PC-3 (cell line): ENCODE results near the gene RANGAP1. TPM values are rescaled to one million over a fixed set of nuclear protein-coding genes. Genes with fewer than 3 reads are reported as not detected.

Experiments used
- ATAC-seq: fragments of 200-7000 bp; cut with Tn5 transposase; 2 replicates; pipeline ENCODE4 v1.9.1; 2020; ENCODE audit warnings: mild to moderate bottlenecking, moderate library complexity
- BruUV-seq: library from RNA; stranded (reverse); fragments of 400-500 nt; replicated peaks from 2 replicates; lab custom pipeline; 2021; lab: Mats Ljungman, UMichigan
- CTCF ChIA-PET: fragments of 300-600 bp; sonication (Branson Sonifier 250); formaldehyde crosslinking; loops from one replicate; lab custom pipeline; 2022; ENCODE audit warnings: antibody characterized with exemption; lab: Charles Lee
- POLR2A ChIA-PET: fragments of 300-600 bp; sonication (Branson Sonifier 250); formaldehyde crosslinking; loops from one replicate; lab custom pipeline; 2022; ENCODE audit warnings: antibody characterized with exemption; ENCODE audit not compliant: unreplicated experiment; lab: Charles Lee
- DNase-seq: peaks from one replicate; pipeline ENCODE4 v3.0.0-alpha.2; 2015
- H2AFZ ChIP-seq: fragments of 300-600 bp; sonication (generic); 2 replicates; pipeline ENCODE4 v1.6.0; 2016; ENCODE audit warnings: antibody characterized with exemption, low read length
- H3F3A ChIP-seq: fragments of 300-600 bp; sonication (generic); one replicate; pipeline ENCODE4 v1.6.0; 2017; ENCODE audit warnings: antibody characterized with exemption, low read length, control low read depth, mild to moderate bottlenecking; ENCODE audit not compliant: unreplicated experiment
- H3K27ac ChIP-seq: fragments of 300-600 bp; sonication (generic); 2 replicates; pipeline ENCODE4 v1.5.1; 2016; ENCODE audit warnings: mild to moderate bottlenecking, low read length
- H3K27me3 ChIP-seq: fragments of 300-600 bp; sonication (generic); 2 replicates; pipeline ENCODE4 v1.6.1; 2016; ENCODE audit warnings: low read length, mixed read lengths
- H3K36me3 ChIP-seq: fragments of 300-600 bp; sonication (generic); 2 replicates; pipeline ENCODE4 v1.6.1; 2016; ENCODE audit warnings: low read depth, mixed run types, low read length, mixed read lengths
- H3K4me1 ChIP-seq: fragments of 300-600 bp; sonication (generic); 2 replicates; pipeline ENCODE4 v1.5.1; 2016; ENCODE audit warnings: low read length; ENCODE audit not compliant: insufficient read depth
- H3K4me2 ChIP-seq: fragments of 300-600 bp; sonication (generic); 2 replicates; pipeline ENCODE4 v1.6.0; 2016; ENCODE audit warnings: low read length
- H3K4me3 ChIP-seq: fragments of 300-600 bp; sonication (generic); 2 replicates; pipeline ENCODE4 v1.5.1; 2016; ENCODE audit warnings: mild to moderate bottlenecking, low read length, mixed read lengths
- H3K79me2 ChIP-seq: fragments of 300-600 bp; sonication (generic); 2 replicates; pipeline ENCODE4 v1.6.1; 2017; ENCODE audit warnings: low read length, mixed read lengths
- H3K9ac ChIP-seq: fragments of 300-600 bp; sonication (generic); 2 replicates; pipeline ENCODE4 v1.6.0; 2016; ENCODE audit warnings: mild to moderate bottlenecking, low read length
- H3K9me2 ChIP-seq: fragments of 300-600 bp; sonication (generic); replicated peaks from 2 replicates; pipeline ENCODE4 v1.6.1; 2016; ENCODE audit warnings: mixed run types, low read length, mixed read lengths
- H3K9me3 ChIP-seq: fragments of 300-600 bp; sonication (generic); 2 replicates; pipeline ENCODE4 v1.6.1; 2016; ENCODE audit warnings: low read length, mixed read lengths
- H4K20me1 ChIP-seq: fragments of 300-600 bp; sonication (generic); 2 replicates; pipeline ENCODE4 v1.6.1; 2016; ENCODE audit warnings: low read length, mixed read lengths
- CTCF ChIP-seq: fragments of 300-600 bp; sonication (generic); conservative IDR thresholded peaks from 2 replicates; pipeline ENCODE4 v1.5.1; 2017; ENCODE audit warnings: antibody characterized with exemption, low read depth, mild to moderate bottlenecking, low read length
- EZH2 ChIP-seq: fragments of 300-600 bp; sonication (generic); IDR thresholded peaks from one replicate; pipeline ENCODE4 v1.6.1; 2017; ENCODE audit warnings: antibody characterized with exemption, mild to moderate bottlenecking, low read length; ENCODE audit not compliant: unreplicated experiment
- EZH2phosphoT487 ChIP-seq: fragments of 300-600 bp; sonication (generic); IDR thresholded peaks from 2 replicates; pipeline ENCODE4 v1.6.1; 2018; ENCODE audit warnings: mild to moderate bottlenecking, antibody characterized with exemption, low read length, borderline replicate concordance
- intact Hi-C: fragments of 100-400 bp; cut with micrococcal nuclease; formaldehyde crosslinking; loops from 2 replicates; pipeline ENCODE4 v1.9.0; 2023
- total RNA-seq: library from RNA; depleted of rRNA; stranded (reverse); fragments of >200 nt; gene quantifications from 2 replicates; pipeline ENCODE4 v1.2.3, GENCODE V29; 2014

RANGAP1 gene
- total RNA-seq, 1 experiment from 2014 or later: 99.0 TPM

- H3K9ac ChIP-seq: no peak overlapping the region
- no peaks in the 10 kb centered on the region for H3K79me2 ChIP-seq
- no peak overlapping the region for H3K4me3 ChIP-seq
- BruUV-seq: no TSS peak
- DNase-seq (no peak), ATAC-seq (no peak)
- CTCF ChIA-PET: no interaction called here
- no peak overlapping the region for H2AFZ ChIP-seq
- intact Hi-C loops: no loop called here
- H3K27me3 ChIP-seq: no peaks in the 10 kb centered on the region
- no peaks in the 10 kb centered on the region for H3K9me3 ChIP-seq
- POLR2A ChIA-PET: no interaction called here
- no peak overlapping the region for H3K4me2 ChIP-seq
- TF ChIP-seq CTCF (no peak), EZH2phosphoT487 (no peak), EZH2 (no peak)
- H3K4me1 ChIP-seq: no peaks in the 10 kb centered on the region
- no peaks in the 10 kb centered on the region for H4K20me1 ChIP-seq
- no peaks in the 10 kb centered on the region for H3K9me2 ChIP-seq
- H3K36me3 ChIP-seq: no peaks in the 10 kb centered on the region; the same call in 1 of the 2 replicates
- H3F3A ChIP-seq: no peaks in the 10 kb centered on the region
- H3K27ac ChIP-seq: no peak overlapping the region
Observed at GRCh38 chr22:41334215-41334614, 48.2 kb upstream of the RANGAP1 start.

GRCh38 chr22:41333806-41334205 is 47.8 kb upstream of the RANGAP1 start:
- no peaks in the 10 kb centered on the region for H3K9me2 ChIP-seq
- no peak for DNase-seq
- H4K20me1 ChIP-seq: no peaks in the 10 kb centered on the region
- H3K27me3 ChIP-seq: no peaks in the 10 kb centered on the region
- ATAC-seq: no peak
- no peak overlapping the region for H3K27ac ChIP-seq
- CTCF ChIA-PET: no interaction called here
- intact Hi-C loops: no loop called here
- no peaks in the 10 kb centered on the region for H3K79me2 ChIP-seq
- H3K4me3 ChIP-seq: no peak overlapping the region
- POLR2A ChIA-PET: no interaction called here
- H2AFZ ChIP-seq: no peak overlapping the region
- H3K36me3 ChIP-seq: no peaks in the 10 kb centered on the region; the same call in 1 of the 2 replicates
- no TSS peak for BruUV-seq
- no peak overlapping the region for H3K4me2 ChIP-seq
- H3K9me3 ChIP-seq: no peaks in the 10 kb centered on the region
- no peaks in the 10 kb centered on the region for H3F3A ChIP-seq
- no peak overlapping the region for H3K9ac ChIP-seq
- TF ChIP-seq CTCF (no peak), EZH2phosphoT487 (no peak), EZH2 (no peak)
- no peaks in the 10 kb centered on the region for H3K4me1 ChIP-seq

GRCh38 chr22:41332217-41332939 is 46.4 kb upstream of the RANGAP1 start:
- CTCF ChIA-PET: no interaction called here
- H3K4me3 ChIP-seq: no peak overlapping the region
- H3K27me3 ChIP-seq: no peaks in the 10 kb centered on the region
- H3K4me2 ChIP-seq: no peak overlapping the region
- POLR2A ChIA-PET: no interaction called here
- H3K79me2 ChIP-seq: no peaks in the 10 kb centered on the region
- ATAC-seq (no peak), DNase-seq (no peak)
- H3K9ac ChIP-seq: no peak overlapping the region
- no peak overlapping the region for H2AFZ ChIP-seq
- peaks cover 6% of the 10 kb centered on the region for H3K36me3 ChIP-seq
- H3K27ac ChIP-seq: no peak overlapping the region
- intact Hi-C loops: no loop called here
- no peaks in the 10 kb centered on the region for H3K4me1 ChIP-seq
- no peaks in the 10 kb centered on the region for H3F3A ChIP-seq
- H4K20me1 ChIP-seq: no peaks in the 10 kb centered on the region
- no TSS peak for BruUV-seq
- TF ChIP-seq CTCF: no peak
- no peak for TF ChIP-seq EZH2phosphoT487
- no peak for TF ChIP-seq EZH2
- no peaks in the 10 kb centered on the region for H3K9me2 ChIP-seq
- no peaks in the 10 kb centered on the region for H3K9me3 ChIP-seq
